Endothelial cell of umbilical vein (primary cell): Measurements from ENCODE around the gene TMEFF1.

Experiments
- CTCF ChIP-seq, 2 donors: IDR thresholded peaks; 1 replicate in 1 of 2; 2 replicates in 1 of 2; pipeline ENCODE4 v1.5.1; 2011; ENCODE audit warnings: low read length in 2 of 2, mild to moderate bottlenecking in 2 of 2, moderate library complexity in 2 of 2, control low read depth in 1 of 2, inconsistent platforms in 1 of 2, low read depth in 1 of 2; ENCODE audit not compliant: insufficient read depth in 1 of 2; ENCODE audit errors: extremely low read depth in 1 of 2
- EZH2 ChIP-seq: IDR thresholded peaks from 2 replicates; pipeline ENCODE4 v1.6.1; 2012; ENCODE audit warnings: borderline replicate concordance, low read depth, mild to moderate bottlenecking, moderate library complexity, low read length, inconsistent platforms; ENCODE audit not compliant: severe bottlenecking
- MAX ChIP-seq: IDR thresholded peaks from 2 replicates; pipeline ENCODE4 v1.6.1; 2011; ENCODE audit not compliant: insufficient read depth, insufficient read length
- MYC ChIP-seq: IDR thresholded peaks from one replicate; pipeline ENCODE4 v1.6.1; 2011; ENCODE audit warnings: mild to moderate bottlenecking, low read depth, low read length
- POLR2A ChIP-seq: IDR thresholded peaks from 2 replicates; pipeline ENCODE4 v1.6.1; 2012; ENCODE audit warnings: low read depth, mild to moderate bottlenecking, control low read depth, low read length
- POLR2AphosphoS5 ChIP-seq: IDR thresholded peaks from 2 replicates; pipeline ENCODE4 v1.6.1; 2012; ENCODE audit warnings: low read depth, mild to moderate bottlenecking, control low read depth, low read length, moderate library complexity; ENCODE audit not compliant: insufficient read depth

DNA sequence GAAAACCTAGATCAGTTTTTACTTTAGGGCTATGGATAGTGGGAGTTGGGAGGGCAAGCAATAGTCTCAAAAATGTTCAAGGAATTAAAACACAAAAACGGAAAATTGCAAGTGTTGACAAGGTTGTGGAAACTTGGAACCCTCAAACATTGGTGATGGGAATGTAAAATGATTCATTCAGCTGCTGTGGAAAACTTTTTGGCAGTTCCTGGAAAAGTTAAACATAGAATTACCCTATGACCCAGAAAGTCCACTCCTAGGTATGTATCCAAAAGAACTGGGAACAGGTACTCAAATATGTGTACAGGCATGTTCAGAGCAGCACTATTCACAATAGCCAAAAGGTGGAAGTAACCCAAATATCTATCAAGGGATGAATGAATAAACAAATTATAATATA lies 47.2 kb upstream of the TMEFF1 start:
- no peak for TF ChIP-seq EZH2
- no peak for TF ChIP-seq POLR2AphosphoS5
- TF ChIP-seq CTCF (IDR thresholded peaks at IDR 0.05; ENCODE audit: extremely low read depth in 1 of 2, insufficient read depth in 1 of 2, low read depth in 1 of 2, low read length in 2 of 2) = no peak
- TF ChIP-seq POLR2A = no peak
- no peak for TF ChIP-seq MYC
- no peak for TF ChIP-seq MAX
